ENCODE measurements around the gene CPHXL.
A peak's percentile ranks its signal among the peaks of the same experiment; 100 is the strongest.

CPHXL gene

DNA sequence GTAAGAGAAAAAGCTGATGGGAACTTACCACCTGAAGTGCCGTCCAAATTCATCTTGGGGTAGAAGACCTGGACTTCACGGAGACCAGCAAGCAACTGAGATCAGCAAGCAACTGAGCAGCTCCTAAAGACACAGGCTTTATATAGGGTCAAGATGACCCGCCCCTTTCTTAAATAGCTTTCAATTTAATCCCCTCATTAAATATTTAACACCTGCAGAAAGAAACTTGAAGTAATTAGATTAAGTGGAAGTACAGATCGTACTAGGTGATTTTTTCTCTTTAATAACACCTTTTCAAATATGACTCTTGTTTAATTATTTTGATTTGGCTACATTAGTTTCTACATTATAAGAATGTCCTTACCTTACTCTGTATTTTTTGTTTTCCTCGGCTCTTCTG, at the start of gene CPHXL:
Gene CPHXL (minus strand): TSS at position 101 of the 400 bp plus-strand sequence. CDS start 48 bp downstream, at position 53.
- Histone ChIP-seq H3K27me3 (ENCODE audit: low read depth) (no peaks in the 10 kb centered on the region), H3K4me3 (no peak within 1 kb of the TSS), H3K4me1 (no peaks in the 10 kb centered on the region), H3K9me3 (no peaks in the 10 kb centered on the region), H3K36me3 (replicated peaks) (no peaks in the 10 kb centered on the region)
- in situ Hi-C loops (cut with MboI; ENCODE audit: low sequenced_read_pairs) = no loop called here
- no peak for DNase-seq (ENCODE audit: low spot score in 2 of 2)

DNA sequence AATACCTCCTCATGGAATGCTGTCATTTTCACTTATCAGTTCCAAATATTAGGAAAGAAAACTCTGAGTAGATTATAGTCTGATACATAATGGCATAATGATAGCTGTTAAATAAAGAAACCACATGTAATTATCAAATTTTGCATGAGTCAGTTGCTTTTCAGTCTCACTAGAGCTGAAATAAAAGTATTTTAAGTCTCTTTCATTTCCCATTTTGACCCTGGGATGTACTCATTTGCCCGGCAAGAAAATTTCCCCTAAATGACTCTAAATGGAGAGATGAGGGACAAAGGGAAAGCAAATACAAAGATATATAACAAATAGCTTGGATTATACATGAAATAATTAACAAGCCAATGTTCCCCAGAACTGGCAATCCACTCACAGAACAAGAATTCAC, 47.9 kb upstream of the CPHXL start:
- Histone ChIP-seq H3K36me3 (replicated peaks) (no peaks in the 10 kb centered on the region), H3K27me3 (ENCODE audit: low read depth) (0 out of 2 replicates have a peak, but pooled peaks cover 6% of the 10 kb centered on the region), H3K4me1 (no peaks in the 10 kb centered on the region), H3K4me3 (no peak overlapping the region), H3K9me3 (no peaks in the 10 kb centered on the region)
- in situ Hi-C loops (cut with MboI; ENCODE audit: low sequenced_read_pairs) = no loop called here
- DNase-seq (ENCODE audit: low spot score in 2 of 2) = no peak

DNA sequence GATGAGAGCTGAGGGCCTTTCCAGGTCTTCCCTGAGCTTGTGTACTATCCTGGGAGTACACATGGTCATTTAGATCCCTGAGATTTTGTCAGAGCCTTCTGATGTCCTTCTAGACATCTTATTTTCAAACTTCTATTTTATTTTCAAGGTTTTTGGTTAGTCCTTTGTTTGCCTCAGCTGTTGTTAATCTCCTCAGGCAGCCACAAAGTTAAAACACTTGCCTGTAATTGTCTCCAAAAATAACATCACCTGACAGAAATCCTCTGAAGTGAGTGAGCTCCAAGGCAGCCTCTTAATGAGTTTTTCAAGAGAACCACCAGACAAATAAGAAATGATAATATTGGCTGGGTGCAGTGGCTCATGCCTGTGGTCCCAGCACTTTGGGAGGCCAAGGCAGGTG, 43.8 kb upstream of the CPHXL start:
- no peaks in the 10 kb centered on the region for H3K9me3 ChIP-seq
- no peak overlapping the region for H3K4me3 ChIP-seq
- no peaks in the 10 kb centered on the region for H3K36me3 ChIP-seq (replicated peaks)
- H3K4me1 ChIP-seq = no peaks in the 10 kb centered on the region
- in situ Hi-C loops (cut with MboI; ENCODE audit: low sequenced_read_pairs) = no loop called here
- 0 out of 2 replicates have a peak, but pooled peaks cover 10% of the 10 kb centered on the region for H3K27me3 ChIP-seq (ENCODE audit: low read depth)
- DNase-seq (ENCODE audit: low spot score in 2 of 2) = no peak

DNA sequence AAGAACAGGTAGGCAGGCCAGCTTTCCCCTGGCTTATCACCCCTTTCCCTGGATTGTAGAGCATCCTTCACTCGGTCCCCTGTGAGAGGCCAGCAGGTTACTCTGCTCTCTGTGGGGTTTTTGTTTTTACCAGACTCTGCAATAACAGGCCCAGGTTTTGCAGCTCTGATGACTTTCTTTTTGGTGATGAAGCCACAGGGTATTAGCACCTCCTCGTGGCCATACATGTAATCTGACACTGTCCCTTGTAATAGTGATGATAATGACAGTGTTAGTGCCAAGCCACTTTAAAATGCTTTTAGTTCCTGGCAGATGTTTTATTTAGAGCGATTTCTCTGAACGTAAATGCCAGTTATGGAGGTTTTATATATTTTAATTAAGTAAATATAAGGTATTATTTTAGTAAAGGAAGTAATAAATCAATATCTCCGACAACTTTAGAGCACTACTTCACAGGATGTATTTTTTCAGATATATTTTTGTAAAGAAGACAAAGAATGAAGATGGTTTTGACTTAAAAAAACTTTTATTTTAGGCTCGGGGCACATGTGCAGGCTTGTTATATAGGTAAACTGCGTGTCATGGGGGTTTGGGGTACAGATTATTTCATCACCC, 38.0 kb upstream of the CPHXL start:
- in situ Hi-C loops (cut with MboI; ENCODE audit: low sequenced_read_pairs) = loop anchor here (5.0 to 10.0 kb wide), 2 partner anchors 292 to 569 kb away; no protein-coding TSS in a partner anchor
- Histone ChIP-seq H3K4me1 (no peaks in the 10 kb centered on the region), H3K4me3 (no peak overlapping the region), H3K9me3 (no peaks in the 10 kb centered on the region), H3K36me3 (replicated peaks) (no peaks in the 10 kb centered on the region), H3K27me3 (ENCODE audit: low read depth) (0 out of 2 replicates have a peak, but pooled peaks cover 3% of the 10 kb centered on the region)
- DNase-seq (ENCODE audit: low spot score in 2 of 2) = peak; percentile 53 to 60

DNA sequence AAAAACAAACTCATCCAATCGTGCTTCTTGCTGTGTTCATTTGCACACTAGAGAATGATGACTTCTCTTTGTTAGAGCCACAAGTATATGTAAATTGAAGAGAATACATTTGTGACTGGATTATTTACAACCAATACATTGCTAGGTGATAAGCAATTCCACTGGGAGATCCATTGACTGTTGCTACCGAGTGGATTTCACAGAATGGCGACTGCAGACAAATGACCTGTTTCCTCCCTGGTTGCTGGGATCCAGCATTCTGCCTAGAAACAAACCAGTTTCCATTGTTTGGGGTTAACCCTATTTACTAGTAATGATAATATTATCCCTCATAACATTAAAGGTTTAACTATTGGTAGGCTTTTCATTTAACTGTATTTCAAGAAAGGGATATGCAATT, 36.9 kb upstream of the CPHXL start:
- 0 out of 2 replicates have a peak, but pooled peaks cover 3% of the 10 kb centered on the region for H3K27me3 ChIP-seq (ENCODE audit: low read depth)
- no peaks in the 10 kb centered on the region for H3K9me3 ChIP-seq
- no peaks in the 10 kb centered on the region for H3K4me1 ChIP-seq
- H3K4me3 ChIP-seq = no peak overlapping the region
- no peaks in the 10 kb centered on the region for H3K36me3 ChIP-seq (replicated peaks)
- no peak for DNase-seq (ENCODE audit: low spot score in 2 of 2)
- in situ Hi-C loops (cut with MboI; ENCODE audit: low sequenced_read_pairs) = loop anchor here (5.0 to 10.0 kb wide), 2 partner anchors 291 to 568 kb away; no protein-coding TSS in a partner anchor

DNA sequence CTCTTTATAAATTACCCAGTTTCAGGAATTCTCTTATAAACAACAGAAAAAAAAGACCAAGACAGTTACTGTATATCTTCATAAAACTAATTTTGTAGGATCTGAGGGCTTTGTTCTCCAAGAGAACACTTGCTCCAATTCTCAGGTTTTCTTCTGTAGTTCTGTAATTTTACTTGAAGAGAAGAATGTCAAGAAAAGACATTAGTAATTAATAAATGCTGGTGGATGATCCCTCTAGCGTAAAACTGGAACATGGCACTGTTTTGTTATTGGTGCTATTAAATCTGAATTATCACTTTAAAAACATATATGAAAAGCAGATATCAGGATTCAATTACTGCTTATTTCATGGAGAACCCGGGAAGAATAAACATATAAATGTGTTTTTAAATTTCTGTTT, 36.5 kb upstream of the CPHXL start:
- H3K27me3 ChIP-seq (ENCODE audit: low read depth) = 0 out of 2 replicates have a peak, but pooled peaks cover 3% of the 10 kb centered on the region
- in situ Hi-C loops (cut with MboI; ENCODE audit: low sequenced_read_pairs) = loop anchor here (5.0 to 10.0 kb wide), 2 partner anchors 290 to 568 kb away; no protein-coding TSS in a partner anchor
- no peak overlapping the region for H3K4me3 ChIP-seq
- no peak for DNase-seq (ENCODE audit: low spot score in 2 of 2)
- H3K36me3 ChIP-seq (replicated peaks) = no peaks in the 10 kb centered on the region
- no peaks in the 10 kb centered on the region for H3K9me3 ChIP-seq
- no peaks in the 10 kb centered on the region for H3K4me1 ChIP-seq

DNA sequence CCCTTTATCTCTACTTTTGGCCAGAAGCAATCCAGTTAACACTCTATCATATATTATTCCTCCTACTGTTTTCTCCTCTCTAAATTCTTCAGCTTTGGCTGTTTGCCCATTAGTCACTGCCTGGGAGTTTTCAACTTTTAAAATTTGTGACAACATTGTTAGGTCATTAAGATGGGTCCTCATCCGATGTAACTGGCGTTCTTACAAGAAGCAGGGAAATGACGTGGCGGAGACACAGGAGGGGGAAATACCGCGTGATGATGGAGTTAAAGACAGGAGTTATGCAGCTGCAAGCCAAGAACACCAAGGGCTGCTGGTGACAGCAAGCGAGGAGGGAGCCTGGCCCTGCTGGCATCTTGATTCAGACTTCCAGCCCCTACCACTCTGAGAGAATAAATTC, 34.8 kb upstream of the CPHXL start:
- in situ Hi-C loops (cut with MboI; ENCODE audit: low sequenced_read_pairs) = loop anchor here (5.0 to 10.0 kb wide), 2 partner anchors 289 to 566 kb away; no protein-coding TSS in a partner anchor
- no peaks in the 10 kb centered on the region for H3K36me3 ChIP-seq (replicated peaks)
- no peaks in the 10 kb centered on the region for H3K9me3 ChIP-seq
- no peaks in the 10 kb centered on the region for H3K27me3 ChIP-seq (ENCODE audit: low read depth)
- no peak for DNase-seq (ENCODE audit: low spot score in 2 of 2)
- H3K4me3 ChIP-seq = no peak overlapping the region
- H3K4me1 ChIP-seq = no peaks in the 10 kb centered on the region

DNA sequence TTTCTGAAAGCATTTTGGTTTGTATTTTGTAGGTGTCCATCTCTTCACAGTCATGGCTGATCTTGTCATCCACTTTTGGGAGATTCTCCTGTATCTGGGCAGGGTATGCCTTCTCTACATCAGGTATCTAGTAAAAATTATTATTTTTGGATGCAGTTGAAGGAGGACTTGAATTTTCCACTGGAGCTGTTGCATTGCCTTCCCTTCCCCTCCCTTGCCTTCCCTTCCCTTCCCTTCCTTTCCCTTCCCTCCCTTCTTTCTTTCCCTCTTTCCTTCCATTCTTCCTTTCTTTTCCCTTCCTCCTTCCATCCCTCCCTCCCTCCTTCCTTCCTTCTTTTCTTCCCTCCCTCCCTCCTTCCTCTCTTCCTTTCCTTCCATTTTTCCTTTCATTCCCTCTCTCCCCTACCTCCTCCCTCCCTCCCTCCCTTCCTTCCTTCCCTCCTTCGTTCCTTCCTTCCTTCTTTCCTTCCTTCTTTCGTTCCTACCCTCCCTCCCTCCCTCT, 33.8 kb upstream of the CPHXL start:
- no peaks in the 10 kb centered on the region for H3K4me1 ChIP-seq
- no peaks in the 10 kb centered on the region for H3K36me3 ChIP-seq (replicated peaks)
- no peak for DNase-seq (ENCODE audit: low spot score in 2 of 2)
- H3K27me3 ChIP-seq (ENCODE audit: low read depth) = no peaks in the 10 kb centered on the region
- H3K9me3 ChIP-seq = no peaks in the 10 kb centered on the region
- in situ Hi-C loops (cut with MboI; ENCODE audit: low sequenced_read_pairs) = loop anchor here (5.0 to 10.0 kb wide), 2 partner anchors 288 to 565 kb away; no protein-coding TSS in a partner anchor
- no peak overlapping the region for H3K4me3 ChIP-seq

DNA sequence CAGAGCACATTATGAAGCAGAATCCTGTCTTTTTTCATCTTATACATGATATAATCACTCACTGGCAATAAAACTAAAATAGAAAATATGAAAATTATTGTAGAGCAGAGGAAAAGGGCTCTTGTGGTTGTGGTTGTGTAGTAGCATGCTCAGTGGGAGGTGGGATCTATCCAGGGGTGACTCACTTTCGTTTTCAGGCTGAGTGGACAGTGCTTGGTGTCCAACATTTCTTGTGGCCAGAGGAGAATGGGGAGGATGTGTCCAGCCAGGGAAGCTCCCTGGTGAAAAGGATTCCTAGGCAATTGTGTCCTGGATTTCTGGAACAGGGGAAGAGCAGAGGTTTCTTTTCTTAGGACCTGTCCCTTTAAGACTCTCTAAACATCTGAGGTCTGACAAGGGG, 31.9 kb upstream of the CPHXL start:
- no peak overlapping the region for H3K4me3 ChIP-seq
- no peaks in the 10 kb centered on the region for H3K4me1 ChIP-seq
- H3K9me3 ChIP-seq = no peaks in the 10 kb centered on the region
- H3K27me3 ChIP-seq (ENCODE audit: low read depth) = no peaks in the 10 kb centered on the region
- in situ Hi-C loops (cut with MboI; ENCODE audit: low sequenced_read_pairs) = no loop called here
- no peaks in the 10 kb centered on the region for H3K36me3 ChIP-seq (replicated peaks)
- DNase-seq (ENCODE audit: low spot score in 2 of 2) = no peak

DNA sequence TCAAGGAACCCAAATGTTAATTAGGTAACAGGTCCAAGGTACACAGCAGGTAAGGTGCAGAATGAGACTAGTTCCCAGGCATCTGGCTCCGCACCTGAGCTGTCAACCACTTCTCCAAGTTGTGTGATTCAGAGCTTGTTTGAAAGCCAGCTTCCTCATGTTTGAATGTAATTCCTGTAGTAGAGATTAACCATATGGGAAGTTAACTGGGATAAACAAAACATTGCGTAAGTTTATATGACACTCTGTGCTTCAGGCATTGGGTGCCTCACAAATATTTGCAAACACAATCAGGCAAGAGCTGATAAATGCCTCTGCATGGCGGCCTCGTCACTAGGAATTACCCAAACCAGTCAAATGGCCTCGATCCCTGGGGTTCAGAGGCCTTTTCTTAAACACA, 27.9 kb upstream of the CPHXL start:
- H3K4me3 ChIP-seq = no peak overlapping the region
- no peaks in the 10 kb centered on the region for H3K36me3 ChIP-seq (replicated peaks)
- in situ Hi-C loops (cut with MboI; ENCODE audit: low sequenced_read_pairs) = no loop called here
- no peaks in the 10 kb centered on the region for H3K27me3 ChIP-seq (ENCODE audit: low read depth)
- no peak for DNase-seq (ENCODE audit: low spot score in 2 of 2)
- H3K9me3 ChIP-seq = no peaks in the 10 kb centered on the region
- H3K4me1 ChIP-seq = no peaks in the 10 kb centered on the region

DNA sequence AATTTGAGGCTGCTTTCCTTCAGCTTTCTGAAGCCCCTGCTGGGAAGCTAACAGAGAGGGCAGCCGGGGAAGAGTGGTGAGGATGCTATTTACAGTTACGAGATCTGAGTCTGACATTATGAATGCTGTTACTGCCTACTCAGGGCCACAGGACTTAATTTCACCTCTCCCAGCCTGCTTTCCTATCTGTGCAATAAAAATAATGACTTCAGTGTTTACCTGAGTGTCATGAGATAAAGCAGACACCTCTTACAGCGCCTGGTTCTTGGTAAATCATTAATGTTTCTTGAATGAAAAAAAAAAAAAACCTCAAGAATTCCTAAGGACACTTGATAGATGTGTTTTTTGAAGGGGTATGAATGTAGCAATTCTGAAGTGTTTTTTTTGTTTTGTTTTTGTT, 24.2 kb upstream of the CPHXL start:
- Histone ChIP-seq H3K27me3 (ENCODE audit: low read depth) (no peaks in the 10 kb centered on the region), H3K9me3 (no peaks in the 10 kb centered on the region), H3K4me3 (no peak overlapping the region), H3K36me3 (replicated peaks) (no peaks in the 10 kb centered on the region), H3K4me1 (no peaks in the 10 kb centered on the region)
- no peak for DNase-seq (ENCODE audit: low spot score in 2 of 2)
- in situ Hi-C loops (cut with MboI; ENCODE audit: low sequenced_read_pairs) = no loop called here

DNA sequence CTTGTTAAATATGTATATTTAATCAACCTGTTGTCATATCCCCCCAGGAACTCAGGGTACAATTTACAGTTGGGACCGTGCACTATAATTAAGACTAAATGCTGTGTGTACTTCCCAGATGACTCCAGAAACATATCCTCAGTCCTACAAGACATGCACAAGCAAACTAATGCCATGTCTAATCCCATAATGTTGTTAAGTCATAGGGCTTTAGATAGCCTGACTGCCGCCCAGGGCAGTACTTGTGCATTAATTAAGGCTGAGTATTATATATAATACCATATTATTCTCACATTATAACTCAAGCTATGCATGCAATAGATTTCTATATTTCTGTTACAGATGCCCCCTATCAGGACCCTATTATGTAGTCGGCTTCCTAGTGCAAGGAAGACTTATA, 20.1 kb upstream of the CPHXL start:
- Histone ChIP-seq H3K4me1 (no peaks in the 10 kb centered on the region), H3K9me3 (peaks cover 8% of the 10 kb centered on the region), H3K27me3 (ENCODE audit: low read depth) (no peaks in the 10 kb centered on the region), H3K4me3 (no peak overlapping the region), H3K36me3 (replicated peaks) (no peaks in the 10 kb centered on the region)
- DNase-seq (ENCODE audit: low spot score in 2 of 2) = no peak
- in situ Hi-C loops (cut with MboI; ENCODE audit: low sequenced_read_pairs) = no loop called here

DNA sequence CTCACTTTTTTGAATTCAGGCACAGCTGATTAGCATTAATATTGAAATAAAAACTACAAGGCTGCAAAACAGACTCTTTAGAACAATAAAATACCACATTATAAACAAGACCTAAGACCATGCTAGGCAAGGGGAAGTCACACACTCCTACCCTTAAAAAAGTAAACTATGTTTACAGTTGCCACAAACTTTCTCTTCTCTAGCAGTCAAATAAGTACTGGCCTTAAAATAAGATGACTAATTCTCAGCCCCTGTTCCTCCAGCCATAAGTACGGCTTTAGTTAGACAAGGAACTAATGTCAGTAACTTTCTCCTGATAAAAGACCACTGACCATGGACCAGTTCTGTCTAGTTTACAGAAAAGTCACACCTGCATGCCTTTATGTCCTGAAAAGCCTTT, 19.5 kb upstream of the CPHXL start:
- no peaks in the 10 kb centered on the region for H3K4me1 ChIP-seq
- in situ Hi-C loops (cut with MboI; ENCODE audit: low sequenced_read_pairs) = no loop called here
- H3K4me3 ChIP-seq = no peak overlapping the region
- no peak for DNase-seq (ENCODE audit: low spot score in 2 of 2)
- peaks cover 8% of the 10 kb centered on the region for H3K9me3 ChIP-seq
- H3K36me3 ChIP-seq (replicated peaks) = no peaks in the 10 kb centered on the region
- no peaks in the 10 kb centered on the region for H3K27me3 ChIP-seq (ENCODE audit: low read depth)

DNA sequence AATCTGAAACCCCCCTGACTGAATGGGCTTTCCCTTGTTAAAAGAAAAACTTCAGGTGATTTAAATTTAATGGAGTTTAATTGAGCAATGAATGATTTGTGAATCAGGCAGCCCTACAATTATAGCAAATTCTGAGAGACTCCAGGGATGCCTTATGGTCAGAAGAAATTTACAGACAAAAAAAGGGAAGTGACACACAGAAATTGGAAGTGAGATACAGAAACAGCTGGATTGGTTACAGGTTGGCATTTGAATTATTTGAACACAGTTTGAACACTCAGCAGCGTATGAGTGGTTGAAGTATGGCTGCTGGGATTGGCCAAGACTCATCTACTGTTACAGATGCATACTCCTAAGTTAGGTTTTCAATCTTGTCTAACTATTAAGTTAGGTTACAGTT, 19.0 kb upstream of the CPHXL start:
- in situ Hi-C loops (cut with MboI; ENCODE audit: low sequenced_read_pairs) = no loop called here
- no peak for DNase-seq (ENCODE audit: low spot score in 2 of 2)
- Histone ChIP-seq H3K27me3 (ENCODE audit: low read depth) (no peaks in the 10 kb centered on the region), H3K36me3 (replicated peaks) (no peaks in the 10 kb centered on the region), H3K9me3 (peaks cover 8% of the 10 kb centered on the region), H3K4me3 (no peak overlapping the region), H3K4me1 (no peaks in the 10 kb centered on the region)

All from HAP-1 (cell line).